IMR-90 (cell line): Measurements from ENCODE around the gene SKA2. TPM values are rescaled to one million over a fixed set of nuclear protein-coding genes. Genes with fewer than 3 reads are reported as not detected.

ENCODE experiments used
- ATAC-seq: fragments of 200-7000 bp; cut with Tn5 transposase; 2 replicates; pipeline ENCODE4 v1.9.1; 2020; ENCODE audit warnings: low read depth, mild to moderate bottlenecking, moderate library complexity
- BruUV-seq: library from RNA; stranded (reverse); fragments of 400-500 nt; replicated peaks from 2 replicates; lab custom pipeline; 2021; lab: Mats Ljungman, UMichigan
- CTCF ChIA-PET: fragments of 300-600 bp; formaldehyde crosslinking; extraction: SDS; loops from one replicate; lab custom pipeline; 2021; ENCODE audit warnings: antibody characterized with exemption; lab: Yijun Ruan, JAX
- POLR2A ChIA-PET: fragments of 300-600 bp; sonication (Branson Sonifier 250); formaldehyde crosslinking; loops from one replicate; lab custom pipeline; 2022; ENCODE audit warnings: antibody characterized with exemption; ENCODE audit not compliant: unreplicated experiment; lab: Charles Lee
- DNase-seq: peaks from one replicate; pipeline ENCODE4 v3.0.0; 2013
- H2AFZ ChIP-seq: replicated peaks from 2 replicates; pipeline ENCODE3; 2013; ENCODE audit warnings: low read length, mild to moderate bottlenecking; ENCODE audit not compliant: poor library complexity
- H2AK5ac ChIP-seq: 2 replicates; pipeline ENCODE4 v1.6.1; 2013; ENCODE audit warnings: low read depth, low read length, inconsistent platforms
- H2AK9ac ChIP-seq: replicated peaks from 2 replicates; pipeline ENCODE3; 2013; ENCODE audit warnings: mild to moderate bottlenecking, low read depth, low read length, moderate library complexity; ENCODE audit not compliant: poor library complexity
- H2BK120ac ChIP-seq: 2 replicates; pipeline ENCODE4 v1.6.1; 2013; ENCODE audit warnings: low read depth, low read length, inconsistent platforms
- H2BK15ac ChIP-seq: 3 replicates; pipeline ENCODE4 v1.6.1; 2013; ENCODE audit warnings: low read depth, low read length, inconsistent platforms
- H2BK20ac ChIP-seq: 2 replicates; pipeline ENCODE4 v1.6.1; 2013; ENCODE audit warnings: low read depth, mild to moderate bottlenecking, inconsistent platforms, low read length, moderate library complexity
- H2BK5ac ChIP-seq: 2 replicates; pipeline ENCODE4 v1.6.1; 2013; ENCODE audit warnings: mild to moderate bottlenecking, low read depth, low read length, inconsistent platforms; ENCODE audit not compliant: poor library complexity, severe bottlenecking
- H3K14ac ChIP-seq: replicated peaks from 2 replicates; pipeline ENCODE4 v1.6.1; 2013; ENCODE audit warnings: low read depth, low read length, inconsistent platforms
- H3K18ac ChIP-seq: 2 replicates; pipeline ENCODE4 v1.6.1; 2013; ENCODE audit warnings: low read depth, low read length, control low read depth
- H3K23ac ChIP-seq: 2 replicates; pipeline ENCODE4 v1.6.1; 2013; ENCODE audit warnings: low read depth, low read length, inconsistent platforms
- H3K27ac ChIP-seq: 2 replicates; pipeline ENCODE4 v1.5.1; 2013; ENCODE audit warnings: mild to moderate bottlenecking, control low read depth, low read length; ENCODE audit not compliant: insufficient read depth
- H3K27me3 ChIP-seq: 2 replicates; pipeline ENCODE4 v1.6.1; 2013; ENCODE audit warnings: low read length; ENCODE audit not compliant: control insufficient read depth, insufficient read depth
- H3K36me3 ChIP-seq: 2 replicates; pipeline ENCODE4 v1.6.1; 2013; ENCODE audit warnings: low read length, mixed read lengths; ENCODE audit not compliant: control insufficient read depth, insufficient read depth
- H3K4ac ChIP-seq: 2 replicates; pipeline ENCODE4 v1.6.1; 2013; ENCODE audit warnings: low read depth, low read length, inconsistent platforms
- H3K4me1 ChIP-seq: 2 replicates; pipeline ENCODE4 v1.6.1; 2013; ENCODE audit warnings: low read length, mixed read lengths; ENCODE audit not compliant: control insufficient read depth, insufficient read depth
- H3K4me2 ChIP-seq: 2 replicates; pipeline ENCODE4 v1.6.1; 2013; ENCODE audit warnings: low read depth, mild to moderate bottlenecking, control low read depth, low read length, moderate library complexity
- H3K4me3 ChIP-seq: 2 replicates; pipeline ENCODE4 v1.5.1; 2013; ENCODE audit warnings: low read depth, mild to moderate bottlenecking, control low read depth, low read length, moderate library complexity; ENCODE audit not compliant: insufficient read depth
- H3K56ac ChIP-seq: 2 replicates; pipeline ENCODE4 v1.6.1; 2013; ENCODE audit warnings: low read length, inconsistent platforms; ENCODE audit not compliant: insufficient read depth; ENCODE audit errors: extremely low read depth
- H3K79me1 ChIP-seq, 2 experiments: 2 replicates each; pipeline ENCODE4 v1.6.1; 2013; ENCODE audit warnings: low read length in 2 of 2, inconsistent platforms in 1 of 2, low read depth in 1 of 2
- H3K9ac ChIP-seq: 2 replicates; pipeline ENCODE4 v1.6.1; 2013; ENCODE audit warnings: low read depth, low read length, control low read depth
- H3K9me1 ChIP-seq: 2 replicates; pipeline ENCODE4 v1.6.1; 2013; ENCODE audit warnings: low read length, inconsistent platforms; ENCODE audit not compliant: insufficient read depth
- H3K9me3 ChIP-seq: 2 replicates; pipeline ENCODE4 v1.6.1; 2013; ENCODE audit warnings: low read length; ENCODE audit not compliant: control insufficient read depth, insufficient read depth
- H4K20me1 ChIP-seq: 2 replicates; pipeline ENCODE4 v1.6.1; 2013; ENCODE audit warnings: low read length, inconsistent platforms; ENCODE audit not compliant: insufficient read depth
- H4K5ac ChIP-seq: 2 replicates; pipeline ENCODE4 v1.6.1; 2013; ENCODE audit warnings: mild to moderate bottlenecking, low read depth, low read length, control low read depth
- H4K8ac ChIP-seq, 2 experiments: 2 replicates each; pipeline ENCODE4 v1.6.1; 2013; ENCODE audit warnings: low read depth in 2 of 2, low read length in 2 of 2, control low read depth in 1 of 2, inconsistent platforms in 1 of 2
- H4K91ac ChIP-seq: 2 replicates; pipeline ENCODE4 v1.6.1; 2013; ENCODE audit warnings: low read depth, low read length, inconsistent platforms; ENCODE audit not compliant: insufficient read depth
- BHLHE40 ChIP-seq: fragments of 150-350 bp; IDR thresholded peaks from 2 replicates; pipeline ENCODE4 v1.6.1; 2016; ENCODE audit warnings: mild to moderate bottlenecking, low read depth, low read length
- CEBPB ChIP-seq: IDR thresholded peaks from 2 replicates; pipeline ENCODE4 v1.6.1; 2012; ENCODE audit warnings: low read depth, low read length, improper control_type of control experiment
- CHD1 ChIP-seq: IDR thresholded peaks from 2 replicates; pipeline ENCODE4 v1.6.1; 2012; ENCODE audit warnings: low read depth, low read length, improper control_type of control experiment
- FOS ChIP-seq: fragments of 150-350 bp; IDR thresholded peaks from 2 replicates; pipeline ENCODE4 v1.6.1; 2016; ENCODE audit warnings: low read depth, low read length
- MAFK ChIP-seq: IDR thresholded peaks from 2 replicates; pipeline ENCODE4 v1.6.1; 2012; ENCODE audit warnings: low read depth, low read length, improper control_type of control experiment
- MAZ ChIP-seq: IDR thresholded peaks from 2 replicates; pipeline ENCODE4 v1.6.1; 2012; ENCODE audit warnings: low read depth, mild to moderate bottlenecking, low read length, improper control_type of control experiment, moderate library complexity, borderline replicate concordance
- MXI1 ChIP-seq: IDR thresholded peaks from 2 replicates; pipeline ENCODE4 v1.6.1; 2012; ENCODE audit warnings: low read depth, mild to moderate bottlenecking, low read length, moderate library complexity, borderline replicate concordance
- NFE2L2 ChIP-seq: fragments of 150-350 bp; IDR thresholded peaks from 2 replicates; pipeline ENCODE4 v1.6.1; 2016; ENCODE audit warnings: low read depth, mild to moderate bottlenecking, low read length
- POLR2A ChIP-seq: IDR thresholded peaks from 2 replicates; pipeline ENCODE4 v1.6.1; 2012; ENCODE audit warnings: mild to moderate bottlenecking, low read depth, low read length
- RAD21 ChIP-seq: IDR thresholded peaks from 2 replicates; pipeline ENCODE4 v1.6.1; 2012; ENCODE audit warnings: low read length, improper control_type of control experiment
- RCOR1 ChIP-seq: IDR thresholded peaks from 2 replicates; pipeline ENCODE4 v1.6.1; 2012; ENCODE audit warnings: mild to moderate bottlenecking, low read length, improper control_type of control experiment; ENCODE audit not compliant: insufficient replicate concordance
- RFX5 ChIP-seq: IDR thresholded peaks from 2 replicates; pipeline ENCODE4 v1.8.0; 2012; ENCODE audit warnings: low read depth, mild to moderate bottlenecking, low read length, moderate library complexity
- SMC3 ChIP-seq: fragments of 150-350 bp; IDR thresholded peaks from 2 replicates; pipeline ENCODE4 v1.6.1; 2016; ENCODE audit warnings: low read depth, mild to moderate bottlenecking, antibody characterized with exemption, low read length, moderate library complexity
- WGBS, 2 experiments: methylation state at CpG; one replicate each; pipeline versions ENCODE4 v1.1.5 to v1.1.7; 2013; ENCODE audit warnings: missing lambda C conversion rate in 2 of 2; ENCODE audit not compliant: insufficient read length in 1 of 2; ENCODE audit errors: extremely low coverage in 2 of 2; 5-methylcytosine and 5-hydroxymethylcytosine counted together
- dilution Hi-C: fragments of 300-500 bp; cut with HindIII; formaldehyde crosslinking; loops from one replicate; pipeline ENCODE4 v1.14.3; 2018; ENCODE audit warnings: low sequenced_read_pairs; ENCODE audit not compliant: unreplicated experiment
- in situ Hi-C: fragments of 300-500 bp; cut with MboI; formaldehyde crosslinking; loops from 3 replicates; pipeline ENCODE4 v1.14.3; 2019; ENCODE audit warnings: low sequenced_read_pairs, inconsistent platforms, mixed read lengths
- intact Hi-C: fragments of 100-400 bp; cut with micrococcal nuclease; formaldehyde crosslinking; loops from 2 replicates; pipeline ENCODE4 v1.10.0; 2022
- polyA plus RNA-seq, 3 experiments: library from polyadenylated mRNA; depleted of rRNA; stranded (reverse); fragments of >200 nt; gene quantifications; 2 replicates each; pipeline ENCODE4 v1.2.3, GENCODE V29; 2012; ENCODE audit warnings: low replicate concordance in 1 of 3
- total RNA-seq: library from RNA; depleted of rRNA; stranded (reverse); fragments of >200 nt; gene quantifications from 2 replicates; pipeline ENCODE4 v1.2.3, GENCODE V29; 2012
- TF ChIP-seq, protein P1 (sequence below): fragments of 150-350 bp; IDR thresholded peaks from 2 replicates; pipeline ENCODE4 v1.6.1; 2017; ENCODE audit warnings: mild to moderate bottlenecking, antibody characterized with exemption, low read length, low read depth
- TF ChIP-seq, protein P2 (sequence below): conservative IDR thresholded peaks from 2 replicates; pipeline ENCODE4 v1.5.1; 2012; ENCODE audit warnings: mild to moderate bottlenecking, low read depth, low read length, improper control_type of control experiment
- TF ChIP-seq, protein P3 (sequence below): fragments of 150-350 bp; IDR thresholded peaks from 2 replicates; pipeline ENCODE4 v1.6.1; 2016; ENCODE audit warnings: low read depth, mild to moderate bottlenecking, low read length, moderate library complexity, borderline replicate concordance

Gene SKA2
- total and polyA plus RNA-seq, 2 of the 4 experiments (the other 2 are of a cell fraction): 30.4 to 38.7 TPM

DNA sequence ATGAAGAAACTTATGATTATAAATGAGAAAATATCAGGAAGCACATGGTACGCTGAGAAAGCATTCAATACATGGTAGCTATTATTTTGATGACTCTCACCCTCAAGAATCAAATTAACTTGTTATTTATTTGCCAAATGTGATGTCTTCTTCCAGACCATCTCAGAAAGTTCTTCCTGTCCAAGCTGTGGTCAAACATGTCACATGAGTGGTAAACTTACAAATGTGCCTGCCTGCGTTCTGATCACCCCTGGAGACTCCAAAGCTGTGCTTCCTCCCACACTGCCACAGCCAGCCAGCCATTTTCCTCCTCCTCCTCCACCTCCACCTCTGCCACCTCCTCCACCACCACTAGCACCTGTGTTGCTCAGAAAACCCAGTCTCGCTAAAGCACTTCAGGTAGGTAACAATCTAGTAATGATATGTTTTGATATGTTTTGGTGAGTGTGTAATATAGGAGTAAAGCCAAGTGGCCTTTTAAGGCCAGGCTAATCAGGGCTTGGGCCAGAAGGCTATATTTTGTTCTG lies 38.4 kb upstream of the SKA2 start:
- no peak overlapping the region for H2BK20ac ChIP-seq
- H3K4me1 ChIP-seq: no peaks in the 10 kb centered on the region
- no TSS peak for BruUV-seq
- peaks cover 0 to 4% of the 10 kb centered on the region in 2 experiments; a peak in 2 of 4 replicates for H3K79me1 ChIP-seq
- WGBS, 2 experiments: no CpG with 5 or more reads among the region's 3 CpGs
- no peak overlapping the region for H2AK9ac ChIP-seq
- peaks cover 7% of the 10 kb centered on the region for H3K36me3 ChIP-seq
- H2BK120ac ChIP-seq: no peak overlapping the region
- H3K4me3 ChIP-seq: no peak overlapping the region
- in situ Hi-C loops (no loop called here), dilution Hi-C loops (no loop called here), intact Hi-C loops (no loop called here)
- H3K27me3 ChIP-seq: no peaks in the 10 kb centered on the region
- H3K23ac ChIP-seq: no peak overlapping the region
- H3K9ac ChIP-seq: no peak overlapping the region
- H3K4me2 ChIP-seq: no peak overlapping the region
- ATAC-seq (no peak), DNase-seq (no peak)
- H3K9me3 ChIP-seq: no peaks in the 10 kb centered on the region
- no peak overlapping the region for H3K14ac ChIP-seq
- no peak overlapping the region for H4K5ac ChIP-seq
- no peaks in the 10 kb centered on the region for H3K9me1 ChIP-seq
- no peak overlapping the region for H4K91ac ChIP-seq
- H3K56ac ChIP-seq: no peak overlapping the region
- ChIA-PET CTCF (interaction anchor here (0.6 kb wide), 1 partner anchor 643 kb away, joined by 6 read pairs; no protein-coding TSS in a partner anchor), POLR2A (no interaction called here)
- TF ChIP-seq, protein P1, sequence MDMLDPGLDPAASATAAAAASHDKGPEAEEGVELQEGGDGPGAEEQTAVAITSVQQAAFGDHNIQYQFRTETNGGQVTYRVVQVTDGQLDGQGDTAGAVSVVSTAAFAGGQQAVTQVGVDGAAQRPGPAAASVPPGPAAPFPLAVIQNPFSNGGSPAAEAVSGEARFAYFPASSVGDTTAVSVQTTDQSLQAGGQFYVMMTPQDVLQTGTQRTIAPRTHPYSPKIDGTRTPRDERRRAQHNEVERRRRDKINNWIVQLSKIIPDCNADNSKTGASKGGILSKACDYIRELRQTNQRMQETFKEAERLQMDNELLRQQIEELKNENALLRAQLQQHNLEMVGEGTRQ: no peak
- TF ChIP-seq MXI1: no peak
- TF ChIP-seq RAD21: no peak
- TF ChIP-seq POLR2A: no peak
- TF ChIP-seq RCOR1: no peak
- TF ChIP-seq RFX5: no peak
- TF ChIP-seq NFE2L2: no peak
- no peak for TF ChIP-seq MAFK
- no peak for TF ChIP-seq CEBPB
- TF ChIP-seq CHD1: no peak
- TF ChIP-seq, protein P2, sequence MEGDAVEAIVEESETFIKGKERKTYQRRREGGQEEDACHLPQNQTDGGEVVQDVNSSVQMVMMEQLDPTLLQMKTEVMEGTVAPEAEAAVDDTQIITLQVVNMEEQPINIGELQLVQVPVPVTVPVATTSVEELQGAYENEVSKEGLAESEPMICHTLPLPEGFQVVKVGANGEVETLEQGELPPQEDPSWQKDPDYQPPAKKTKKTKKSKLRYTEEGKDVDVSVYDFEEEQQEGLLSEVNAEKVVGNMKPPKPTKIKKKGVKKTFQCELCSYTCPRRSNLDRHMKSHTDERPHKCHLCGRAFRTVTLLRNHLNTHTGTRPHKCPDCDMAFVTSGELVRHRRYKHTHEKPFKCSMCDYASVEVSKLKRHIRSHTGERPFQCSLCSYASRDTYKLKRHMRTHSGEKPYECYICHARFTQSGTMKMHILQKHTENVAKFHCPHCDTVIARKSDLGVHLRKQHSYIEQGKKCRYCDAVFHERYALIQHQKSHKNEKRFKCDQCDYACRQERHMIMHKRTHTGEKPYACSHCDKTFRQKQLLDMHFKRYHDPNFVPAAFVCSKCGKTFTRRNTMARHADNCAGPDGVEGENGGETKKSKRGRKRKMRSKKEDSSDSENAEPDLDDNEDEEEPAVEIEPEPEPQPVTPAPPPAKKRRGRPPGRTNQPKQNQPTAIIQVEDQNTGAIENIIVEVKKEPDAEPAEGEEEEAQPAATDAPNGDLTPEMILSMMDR: no peak
- TF ChIP-seq FOS: no peak
- no peak for TF ChIP-seq MAZ
- no peak for TF ChIP-seq BHLHE40
- TF ChIP-seq SMC3: no peak
- TF ChIP-seq, protein P3, sequence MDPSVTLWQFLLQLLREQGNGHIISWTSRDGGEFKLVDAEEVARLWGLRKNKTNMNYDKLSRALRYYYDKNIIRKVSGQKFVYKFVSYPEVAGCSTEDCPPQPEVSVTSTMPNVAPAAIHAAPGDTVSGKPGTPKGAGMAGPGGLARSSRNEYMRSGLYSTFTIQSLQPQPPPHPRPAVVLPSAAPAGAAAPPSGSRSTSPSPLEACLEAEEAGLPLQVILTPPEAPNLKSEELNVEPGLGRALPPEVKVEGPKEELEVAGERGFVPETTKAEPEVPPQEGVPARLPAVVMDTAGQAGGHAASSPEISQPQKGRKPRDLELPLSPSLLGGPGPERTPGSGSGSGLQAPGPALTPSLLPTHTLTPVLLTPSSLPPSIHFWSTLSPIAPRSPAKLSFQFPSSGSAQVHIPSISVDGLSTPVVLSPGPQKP: no peak
- no peak overlapping the region for H3K4ac ChIP-seq
- H3K18ac ChIP-seq: no peak overlapping the region
- no peak overlapping the region for H4K8ac ChIP-seq
- H2AK5ac ChIP-seq: no peak overlapping the region
- no peaks in the 10 kb centered on the region for H4K20me1 ChIP-seq
- H3K27ac ChIP-seq: no peak overlapping the region
- H2BK15ac ChIP-seq: no peak overlapping the region
- no peak overlapping the region for H2AFZ ChIP-seq
- no peak overlapping the region for H2BK5ac ChIP-seq
